Hepatocyte (in vitro differentiated cells): ENCODE results near the gene GALNT17.

Experiments used
- CTCF ChIP-seq: fragments of 200-600 bp; sonication (generic); IDR thresholded peaks from 2 replicates; pipeline ENCODE4 v1.5.1; 2016; ENCODE audit warnings: antibody characterized with exemption, mild to moderate bottlenecking; ENCODE audit not compliant: poor library complexity
- EZH2 ChIP-seq: fragments of 200-600 bp; sonication (generic); IDR thresholded peaks from 2 replicates; pipeline ENCODE4 v1.6.1; 2016; ENCODE audit warnings: antibody characterized with exemption, mild to moderate bottlenecking, borderline replicate concordance
- EZH2phosphoT487 ChIP-seq: fragments of 200-600 bp; sonication (generic); IDR thresholded peaks from one replicate; pipeline ENCODE4 v1.6.1; 2018; ENCODE audit warnings: antibody characterized with exemption, mild to moderate bottlenecking, low read depth, moderate library complexity; ENCODE audit not compliant: unreplicated experiment, severe bottlenecking

- TF ChIP-seq CTCF = no peak
- no peak for TF ChIP-seq EZH2
- TF ChIP-seq EZH2phosphoT487 = no peak
These were observed 3.7 kb downstream of the GALNT17 start for GRCh38 chr7:71135663-71136062.
